OCI-LY3 (cell line): Measurements from ENCODE around the gene CYP2D6.
"Not testable (repeated sequence)": the region's sequence is repeated elsewhere in the genome, so short reads cannot be mapped to it uniquely, and the experiment has no call there.

Experiments
- H2AFZ ChIP-seq: fragments of 200-600, 300-600 bp; shearing (Covaris generic); 2 replicates; pipeline ENCODE4 v1.6.0; 2014; ENCODE audit warnings: antibody characterized with exemption, low read depth, low read length
- H3K27ac ChIP-seq: fragments of 200-600, 300-600 bp; sonication (generic); 2 replicates; pipeline ENCODE4 v1.5.1; 2014; ENCODE audit warnings: mild to moderate bottlenecking, low read length, moderate library complexity, mixed read lengths
- H3K27me3 ChIP-seq: fragments of 200-600, 300-600 bp; sonication (generic); 2 replicates; pipeline ENCODE4 v1.6.1; 2014; ENCODE audit warnings: low read depth, low read length, mixed read lengths
- H3K36me3 ChIP-seq: fragments of 200-600, 300-600 bp; sonication (generic); replicated peaks from 2 replicates; pipeline ENCODE3; 2014; ENCODE audit warnings: low read depth, low read length, mixed read lengths
- H3K4me1 ChIP-seq: fragments of 300-600, 200-600 bp; sonication (generic); 2 replicates; pipeline ENCODE4 v1.6.1; 2014; ENCODE audit warnings: low read length, mixed read lengths
- H3K4me2 ChIP-seq: fragments of 200-600, 300-600 bp; sonication (generic); 2 replicates; pipeline ENCODE4 v1.6.1; 2014; ENCODE audit warnings: low read length, mixed read lengths
- H3K4me3 ChIP-seq: fragments of 300-600, 200-600 bp; sonication (generic); 2 replicates; pipeline ENCODE4 v1.5.1; 2014; ENCODE audit warnings: antibody characterized with exemption, mild to moderate bottlenecking, low read length, moderate library complexity
- H3K79me2 ChIP-seq: fragments of 300-600, 200-600 bp; shearing (Covaris generic); 2 replicates; pipeline ENCODE4 v1.6.1; 2014; ENCODE audit warnings: mild to moderate bottlenecking, low read length, mixed read lengths
- H3K9ac ChIP-seq: fragments of 300-600, 200-600 bp; shearing (Covaris generic); 2 replicates; pipeline ENCODE4 v1.6.0; 2014; ENCODE audit warnings: mild to moderate bottlenecking, low read length, moderate library complexity
- H3K9me3 ChIP-seq: fragments of 200-600, 300-600 bp; shearing (Covaris generic); 2 replicates; pipeline ENCODE4 v1.6.1; 2014; ENCODE audit warnings: low read length, mixed read lengths; ENCODE audit not compliant: insufficient read depth
- H4K20me1 ChIP-seq: fragments of 200-600, 300-600 bp; sonication (generic); 2 replicates; pipeline ENCODE4 v1.6.1; 2016; ENCODE audit warnings: low read length, mixed read lengths; ENCODE audit not compliant: insufficient read depth
- EZH2phosphoT487 ChIP-seq: fragments of 200-600 bp; shearing (Covaris generic); IDR thresholded peaks from 2 replicates; pipeline ENCODE4 v1.6.1; 2018; ENCODE audit warnings: antibody characterized with exemption, mixed run types, low read depth
- TF ChIP-seq, protein P1 (sequence below): fragments of 200-600, 300-600 bp; sonication (generic); IDR thresholded peaks from 2 replicates; pipeline ENCODE4 v1.5.1; 2014; ENCODE audit warnings: antibody characterized with exemption, low read length, low read depth

Gene CYP2D6

DNA sequence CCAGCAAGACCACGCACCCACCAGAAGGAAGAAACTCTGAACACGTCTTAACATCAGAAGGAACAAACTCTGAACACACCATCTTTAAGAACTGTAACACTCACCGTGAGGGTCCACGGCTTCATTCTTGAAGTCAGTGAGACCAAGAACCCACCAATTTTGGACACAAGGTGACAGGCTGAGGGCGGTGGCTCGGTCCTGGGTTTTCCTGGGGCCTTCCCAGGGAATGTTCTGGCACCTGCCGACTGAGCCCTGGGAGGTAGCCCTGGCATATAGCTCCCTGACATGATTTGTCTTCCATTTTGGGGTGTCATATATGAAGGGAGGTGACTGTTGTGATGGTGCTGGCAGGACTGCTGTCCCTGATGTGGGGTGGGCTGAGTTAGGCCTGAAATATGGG is 8.9 kb upstream of the CYP2D6 start:
- H3K9ac ChIP-seq, H3K27ac ChIP-seq, H3K79me2 ChIP-seq, H3K27me3 ChIP-seq, H2AFZ ChIP-seq, H3K36me3 ChIP-seq, H3K4me2 ChIP-seq, H3K9me3 ChIP-seq, H3K4me1 ChIP-seq, H4K20me1 ChIP-seq, H3K4me3 ChIP-seq: not testable (repeated sequence)

DNA sequence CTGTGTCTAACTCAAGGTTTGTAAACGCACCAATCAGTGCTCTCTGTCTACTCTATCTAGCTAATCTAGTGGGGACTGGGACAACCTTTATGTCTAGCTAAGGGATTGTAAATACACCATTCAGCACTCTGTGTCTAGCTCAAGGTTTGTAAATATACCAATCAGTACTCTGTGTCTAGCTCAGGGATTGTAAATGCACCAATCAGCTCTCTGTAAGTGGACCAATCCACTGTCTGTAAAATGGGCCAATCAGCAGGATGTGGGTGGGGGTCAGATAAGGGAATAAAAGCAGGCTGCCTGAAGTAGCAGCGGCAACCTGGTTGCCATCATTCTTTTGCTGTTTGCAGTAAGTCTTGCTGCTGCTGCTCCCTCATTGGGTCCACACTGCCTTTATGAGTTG is 8.4 kb upstream of the CYP2D6 start:
- H2AFZ ChIP-seq, result no peak overlapping the region
- no peaks in the 10 kb centered on the region for H3K79me2 ChIP-seq
- peaks cover 2% of the 10 kb centered on the region for H3K36me3 ChIP-seq
- H3K27me3 ChIP-seq, result no peaks in the 10 kb centered on the region
- H3K4me1 ChIP-seq, result no peaks in the 10 kb centered on the region
- TF ChIP-seq, protein P1, sequence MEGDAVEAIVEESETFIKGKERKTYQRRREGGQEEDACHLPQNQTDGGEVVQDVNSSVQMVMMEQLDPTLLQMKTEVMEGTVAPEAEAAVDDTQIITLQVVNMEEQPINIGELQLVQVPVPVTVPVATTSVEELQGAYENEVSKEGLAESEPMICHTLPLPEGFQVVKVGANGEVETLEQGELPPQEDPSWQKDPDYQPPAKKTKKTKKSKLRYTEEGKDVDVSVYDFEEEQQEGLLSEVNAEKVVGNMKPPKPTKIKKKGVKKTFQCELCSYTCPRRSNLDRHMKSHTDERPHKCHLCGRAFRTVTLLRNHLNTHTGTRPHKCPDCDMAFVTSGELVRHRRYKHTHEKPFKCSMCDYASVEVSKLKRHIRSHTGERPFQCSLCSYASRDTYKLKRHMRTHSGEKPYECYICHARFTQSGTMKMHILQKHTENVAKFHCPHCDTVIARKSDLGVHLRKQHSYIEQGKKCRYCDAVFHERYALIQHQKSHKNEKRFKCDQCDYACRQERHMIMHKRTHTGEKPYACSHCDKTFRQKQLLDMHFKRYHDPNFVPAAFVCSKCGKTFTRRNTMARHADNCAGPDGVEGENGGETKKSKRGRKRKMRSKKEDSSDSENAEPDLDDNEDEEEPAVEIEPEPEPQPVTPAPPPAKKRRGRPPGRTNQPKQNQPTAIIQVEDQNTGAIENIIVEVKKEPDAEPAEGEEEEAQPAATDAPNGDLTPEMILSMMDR, result no peak
- no peak for TF ChIP-seq EZH2phosphoT487
- H3K9ac ChIP-seq, result no peak overlapping the region
- no peaks in the 10 kb centered on the region for H3K9me3 ChIP-seq
- H3K4me3 ChIP-seq, result no peak overlapping the region
- no peak overlapping the region for H3K27ac ChIP-seq
- H4K20me1 ChIP-seq, result no peaks in the 10 kb centered on the region
- no peak overlapping the region for H3K4me2 ChIP-seq

DNA sequence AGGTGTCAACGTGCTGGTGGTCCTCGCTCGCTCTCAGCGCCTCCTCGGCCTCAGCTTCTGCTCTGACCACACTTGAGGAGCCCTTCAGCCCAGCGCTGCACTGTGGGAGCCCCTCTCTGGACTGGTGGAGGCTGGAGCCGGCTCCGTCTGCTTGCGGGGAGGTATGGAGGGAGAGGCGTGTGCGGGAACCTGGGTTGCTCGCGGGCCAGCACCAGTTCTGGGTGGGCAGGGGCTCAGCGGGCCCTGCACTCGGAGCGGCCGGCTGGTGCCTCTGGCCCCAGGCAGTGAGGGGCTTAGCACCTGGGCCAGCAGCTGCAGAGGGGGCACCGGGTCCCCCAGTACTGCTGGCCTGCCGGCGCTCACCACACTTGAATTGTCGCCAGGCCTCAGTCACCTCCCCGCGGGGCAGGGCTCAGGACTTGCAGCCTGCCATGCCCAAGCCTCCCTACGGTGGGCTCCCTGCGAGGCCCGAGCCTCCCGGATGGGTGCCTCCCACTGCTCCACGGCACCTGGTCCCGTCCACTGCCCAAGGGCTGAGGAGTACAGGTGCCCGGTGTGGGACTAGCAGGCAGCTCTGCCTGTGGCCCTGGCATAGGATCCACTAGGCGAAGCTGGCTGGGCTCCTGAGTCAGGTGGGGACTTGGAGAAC is 7.6 kb upstream of the CYP2D6 start:
- H3K4me3 ChIP-seq, result no peak overlapping the region
- no peak overlapping the region for H3K27ac ChIP-seq
- H3K4me2 ChIP-seq, result no peak overlapping the region
- no peak overlapping the region for H3K9ac ChIP-seq
- no peaks in the 10 kb centered on the region for H3K27me3 ChIP-seq
- no peak for TF ChIP-seq EZH2phosphoT487
- TF ChIP-seq, protein P1, result no peak
- no peak overlapping the region for H2AFZ ChIP-seq
- H3K9me3 ChIP-seq, result no peaks in the 10 kb centered on the region
- no peaks in the 10 kb centered on the region for H4K20me1 ChIP-seq
- H3K4me1 ChIP-seq, result no peaks in the 10 kb centered on the region
- peaks cover 2% of the 10 kb centered on the region for H3K36me3 ChIP-seq
- H3K79me2 ChIP-seq, result no peaks in the 10 kb centered on the region

DNA sequence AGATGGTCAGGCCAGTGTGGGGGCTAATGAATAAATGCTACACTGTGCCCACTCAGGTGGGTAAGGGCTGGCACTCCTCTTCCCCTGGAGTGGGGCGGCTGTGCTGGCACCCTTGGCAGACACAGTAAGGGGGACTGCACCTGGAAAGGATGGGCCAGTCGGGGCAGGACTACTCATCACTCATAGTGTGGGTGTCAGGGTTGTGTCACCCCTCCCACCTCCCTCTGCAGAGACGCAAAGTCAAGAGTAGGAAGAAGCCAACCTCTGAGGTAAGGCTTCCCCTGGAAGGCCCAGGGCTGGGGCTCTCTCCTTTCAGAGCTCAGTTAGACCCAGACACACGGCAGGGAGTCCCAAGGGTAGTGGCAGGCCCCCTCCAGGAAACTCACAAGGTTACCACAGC is 5.1 kb upstream of the CYP2D6 start:
- not testable (repeated sequence) for H3K79me2 ChIP-seq, H3K4me1 ChIP-seq, H3K27ac ChIP-seq, H4K20me1 ChIP-seq, H3K36me3 ChIP-seq, H3K4me2 ChIP-seq, H3K4me3 ChIP-seq, H3K9me3 ChIP-seq, H3K9ac ChIP-seq, H2AFZ ChIP-seq, H3K27me3 ChIP-seq

DNA sequence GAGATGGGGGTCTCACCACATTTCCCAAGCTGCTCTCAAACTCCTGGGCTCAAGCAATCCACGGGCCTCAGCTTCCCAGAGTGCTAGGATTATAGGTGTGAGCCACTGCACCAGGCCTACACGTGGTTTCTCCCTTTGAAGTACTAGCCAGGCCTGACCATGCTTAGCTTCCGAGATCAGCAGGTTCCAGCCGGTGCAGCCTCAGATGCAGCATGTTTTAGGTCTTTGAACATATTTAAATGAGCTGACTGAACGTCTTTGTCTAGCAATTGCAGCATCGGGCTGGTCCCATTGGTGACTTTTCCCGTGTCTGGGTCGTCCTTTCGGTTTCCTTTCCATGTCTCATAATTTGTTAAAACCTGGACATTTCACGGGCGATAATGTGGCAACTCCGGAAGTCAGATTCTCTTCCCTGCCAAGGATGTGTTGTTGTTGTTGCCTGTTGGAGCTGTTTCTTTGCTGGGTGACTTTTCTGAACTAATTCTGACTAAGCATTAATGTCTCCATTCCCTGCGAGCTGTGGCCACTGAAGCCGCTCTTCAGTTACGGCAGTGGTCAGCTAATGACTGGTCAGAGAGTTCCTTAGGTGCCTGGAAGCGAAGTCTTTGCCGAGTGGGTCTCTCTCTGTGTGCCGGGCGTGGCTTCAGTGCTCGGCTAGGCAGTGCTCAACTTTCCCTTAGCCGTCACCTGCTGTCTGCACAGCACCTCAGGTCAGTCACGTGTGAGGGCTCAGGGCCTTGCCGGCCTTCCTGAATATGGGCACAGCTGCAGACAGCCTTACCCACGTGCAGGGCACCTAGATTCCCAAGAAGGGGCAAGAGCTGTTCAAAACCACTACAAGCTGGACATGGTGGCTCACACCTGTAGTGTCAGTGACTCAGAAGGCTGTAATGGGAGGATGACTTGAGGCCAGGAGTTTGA is 3.8 kb upstream of the CYP2D6 start:
- no peak overlapping the region for H3K9ac ChIP-seq
- no peaks in the 10 kb centered on the region for H3K9me3 ChIP-seq
- no peak overlapping the region for H3K4me2 ChIP-seq
- TF ChIP-seq, protein P1, result no peak
- TF ChIP-seq EZH2phosphoT487, result no peak
- no peak overlapping the region for H2AFZ ChIP-seq
- no peaks in the 10 kb centered on the region for H4K20me1 ChIP-seq
- no peak overlapping the region for H3K27ac ChIP-seq
- H3K36me3 ChIP-seq, result no peaks in the 10 kb centered on the region
- H3K4me3 ChIP-seq, result no peak overlapping the region
- H3K79me2 ChIP-seq, result no peaks in the 10 kb centered on the region
- no peaks in the 10 kb centered on the region for H3K27me3 ChIP-seq
- no peaks in the 10 kb centered on the region for H3K4me1 ChIP-seq
